MCF 10A (cell line): Measurements from ENCODE around the gene OPCML. TPM values are rescaled to one million over a fixed set of nuclear protein-coding genes. Genes with fewer than 3 reads are reported as not detected.

Experiments
- BruUV-seq: library from RNA; stranded (reverse); fragments of 400-500 nt; replicated peaks from 2 replicates; lab custom pipeline; 2021; lab: Mats Ljungman, UMichigan
- CTCF ChIA-PET: fragments of 300-600 bp; sonication (Branson Sonifier 250); formaldehyde crosslinking; extraction: SDS; loops from one replicate; lab custom pipeline; 2021; ENCODE audit warnings: antibody characterized with exemption, inconsistent platforms; lab: Yijun Ruan, JAX
- POLR2A ChIA-PET: fragments of 300-600, 350-650 bp; sonication (Branson Sonifier 250); formaldehyde crosslinking; extraction: SDS; loops from one replicate; lab custom pipeline; 2020; ENCODE audit warnings: antibody characterized with exemption, inconsistent platforms; lab: Yijun Ruan, JAX
- DNase-seq: peaks from one replicate; pipeline ENCODE4 v3.0.0-alpha.2; 2018; ENCODE audit not compliant: unreplicated experiment
- H3K27ac Mint-ChIP-seq: one replicate; pipeline ENCODE4 v1.8.0; 2022; ENCODE audit warnings: mild to moderate bottlenecking, low read depth, mixed read lengths; ENCODE audit not compliant: unreplicated experiment
- H3K27me3 Mint-ChIP-seq: one replicate; pipeline ENCODE4 v1.8.0; 2022; ENCODE audit warnings: mixed read lengths; ENCODE audit not compliant: insufficient read depth, unreplicated experiment
- H3K36me3 Mint-ChIP-seq: one replicate; pipeline ENCODE4 v1.8.0; 2022; ENCODE audit warnings: mild to moderate bottlenecking, moderate library complexity, mixed read lengths; ENCODE audit not compliant: insufficient read depth, unreplicated experiment
- H3K4me1 Mint-ChIP-seq: one replicate; pipeline ENCODE4 v1.8.0; 2022; ENCODE audit warnings: mixed read lengths; ENCODE audit not compliant: insufficient read depth, unreplicated experiment
- H3K4me3 Mint-ChIP-seq: one replicate; pipeline ENCODE4 v1.8.0; 2022; ENCODE audit warnings: mild to moderate bottlenecking, moderate library complexity, mixed read lengths; ENCODE audit not compliant: unreplicated experiment
- H3K9me3 Mint-ChIP-seq: one replicate; pipeline ENCODE4 v1.8.0; 2022; ENCODE audit warnings: mixed read lengths; ENCODE audit not compliant: unreplicated experiment
- intact Hi-C: fragments of 100-400 bp; cut with micrococcal nuclease; formaldehyde crosslinking; loops from 2 replicates; pipeline ENCODE4 v1.14.1; 2022
- total RNA-seq: library from RNA; stranded (reverse); gene quantifications from 2 replicates; pipeline ENCODE4 v1.2.3, GENCODE V29; 2022
- TF ChIP-seq, protein P1 (sequence below): fragments of 200-600 bp; IDR thresholded peaks from one replicate; pipeline ENCODE4 v1.8.0; 2022; ENCODE audit warnings: antibody characterized with exemption, mild to moderate bottlenecking; ENCODE audit not compliant: unreplicated experiment

OPCML gene
- total RNA-seq, 1 experiment from 2014 or later: not detected

DNA sequence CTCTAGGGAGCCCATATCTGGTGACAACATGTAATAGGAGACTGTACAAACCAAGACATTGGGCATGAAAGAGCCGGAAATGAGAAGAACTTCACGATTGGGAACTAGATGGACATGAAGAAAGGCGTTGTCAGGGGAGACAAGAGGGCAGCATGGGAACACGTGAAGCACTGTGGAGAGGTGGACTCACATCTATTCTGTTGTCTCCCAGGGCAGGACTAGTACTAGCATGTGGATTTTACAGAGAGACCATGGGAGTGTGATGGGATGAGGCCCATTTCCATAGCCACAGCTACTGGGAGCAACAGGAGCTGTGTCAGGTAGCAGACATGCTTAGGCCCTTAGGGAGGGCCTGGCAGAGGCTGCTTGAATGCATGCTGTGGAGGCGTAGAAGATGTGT, 333.9 kb downstream of the OPCML start:
- Mint-ChIP-seq H3K9me3 (peaks cover 27% of the 10 kb centered on the region), H3K4me1 (no peaks in the 10 kb centered on the region), H3K4me3 (no peak overlapping the region), H3K36me3 (no peaks in the 10 kb centered on the region), H3K27ac (no peak overlapping the region), H3K27me3 (no peaks in the 10 kb centered on the region)
- TF ChIP-seq, protein P1, sequence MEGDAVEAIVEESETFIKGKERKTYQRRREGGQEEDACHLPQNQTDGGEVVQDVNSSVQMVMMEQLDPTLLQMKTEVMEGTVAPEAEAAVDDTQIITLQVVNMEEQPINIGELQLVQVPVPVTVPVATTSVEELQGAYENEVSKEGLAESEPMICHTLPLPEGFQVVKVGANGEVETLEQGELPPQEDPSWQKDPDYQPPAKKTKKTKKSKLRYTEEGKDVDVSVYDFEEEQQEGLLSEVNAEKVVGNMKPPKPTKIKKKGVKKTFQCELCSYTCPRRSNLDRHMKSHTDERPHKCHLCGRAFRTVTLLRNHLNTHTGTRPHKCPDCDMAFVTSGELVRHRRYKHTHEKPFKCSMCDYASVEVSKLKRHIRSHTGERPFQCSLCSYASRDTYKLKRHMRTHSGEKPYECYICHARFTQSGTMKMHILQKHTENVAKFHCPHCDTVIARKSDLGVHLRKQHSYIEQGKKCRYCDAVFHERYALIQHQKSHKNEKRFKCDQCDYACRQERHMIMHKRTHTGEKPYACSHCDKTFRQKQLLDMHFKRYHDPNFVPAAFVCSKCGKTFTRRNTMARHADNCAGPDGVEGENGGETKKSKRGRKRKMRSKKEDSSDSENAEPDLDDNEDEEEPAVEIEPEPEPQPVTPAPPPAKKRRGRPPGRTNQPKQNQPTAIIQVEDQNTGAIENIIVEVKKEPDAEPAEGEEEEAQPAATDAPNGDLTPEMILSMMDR: no peak
- ChIA-PET CTCF (no interaction called here), POLR2A (interaction anchor here (0.6 kb wide), 1 partner anchor 431 kb away, joined by 3 read pairs; no protein-coding TSS in a partner anchor)
- intact Hi-C loops: no loop called here
- no peak for DNase-seq
- BruUV-seq: no TSS peak

DNA sequence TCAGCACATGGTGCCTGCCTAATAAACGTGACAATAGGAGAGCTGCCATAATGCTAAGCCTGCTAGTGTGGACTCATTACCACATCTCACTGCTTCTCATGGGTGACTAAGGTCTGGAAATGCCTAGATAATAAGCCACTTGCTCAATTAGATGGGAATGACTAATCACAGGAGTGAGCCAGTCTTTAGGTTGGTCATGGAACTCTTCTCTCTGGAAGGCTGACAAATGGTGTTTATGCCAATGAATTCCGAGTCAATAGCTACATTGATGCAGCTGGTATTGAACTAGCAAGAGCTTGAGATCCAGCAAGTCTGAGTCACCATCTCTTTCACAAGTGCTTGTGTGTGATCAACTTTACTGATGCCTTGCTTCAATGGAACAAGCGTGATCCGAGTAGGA, 334.9 kb downstream of the OPCML start:
- Mint-ChIP-seq H3K4me3 (no peak overlapping the region), H3K4me1 (no peaks in the 10 kb centered on the region), H3K27ac (no peak overlapping the region), H3K36me3 (no peaks in the 10 kb centered on the region), H3K27me3 (no peaks in the 10 kb centered on the region), H3K9me3 (peaks cover 22% of the 10 kb centered on the region)
- TF ChIP-seq, protein P1: no peak
- BruUV-seq: no TSS peak
- ChIA-PET CTCF (interaction anchor here (0.6 kb wide), 3 partner anchors 335 to 838 kb away, joined by 3 read pairs; no protein-coding TSS in a partner anchor), POLR2A (interaction anchor here (0.6 to 0.9 kb wide), 2 partner anchors 11 to 612 kb away, joined by 3 to 4 read pairs; no protein-coding TSS in a partner anchor)
- peak; percentile 1 for DNase-seq
- intact Hi-C loops: no loop called here

DNA sequence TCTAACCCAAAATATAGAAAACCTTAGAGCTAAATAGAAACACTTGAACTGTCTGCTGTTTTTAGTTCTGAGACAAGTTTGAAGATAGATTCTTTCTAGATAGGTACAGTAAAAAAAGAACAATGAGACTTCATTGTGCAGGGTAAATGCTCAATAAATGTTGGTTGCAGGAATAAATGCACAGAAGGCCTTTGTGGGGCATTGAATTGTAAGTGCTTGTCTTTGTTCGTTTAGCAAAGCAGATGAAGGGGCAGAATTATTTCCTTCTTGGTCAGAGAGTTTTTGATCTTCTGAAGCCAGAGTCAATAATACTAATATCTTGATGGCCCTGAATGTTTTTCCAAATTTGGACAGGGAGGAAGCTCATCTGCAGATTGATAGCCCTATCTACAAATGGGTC, 340.4 kb downstream of the OPCML start:
- H3K27ac Mint-ChIP-seq: no peak overlapping the region
- intact Hi-C loops: no loop called here
- no peaks in the 10 kb centered on the region for H3K36me3 Mint-ChIP-seq
- TF ChIP-seq, protein P1: no peak
- H3K4me3 Mint-ChIP-seq: no peak overlapping the region
- H3K9me3 Mint-ChIP-seq: peaks cover 14% of the 10 kb centered on the region
- H3K27me3 Mint-ChIP-seq: no peaks in the 10 kb centered on the region
- H3K4me1 Mint-ChIP-seq: no peaks in the 10 kb centered on the region
- POLR2A ChIA-PET: no interaction called here
- BruUV-seq: no TSS peak
- CTCF ChIA-PET: no interaction called here
- DNase-seq: no peak

DNA sequence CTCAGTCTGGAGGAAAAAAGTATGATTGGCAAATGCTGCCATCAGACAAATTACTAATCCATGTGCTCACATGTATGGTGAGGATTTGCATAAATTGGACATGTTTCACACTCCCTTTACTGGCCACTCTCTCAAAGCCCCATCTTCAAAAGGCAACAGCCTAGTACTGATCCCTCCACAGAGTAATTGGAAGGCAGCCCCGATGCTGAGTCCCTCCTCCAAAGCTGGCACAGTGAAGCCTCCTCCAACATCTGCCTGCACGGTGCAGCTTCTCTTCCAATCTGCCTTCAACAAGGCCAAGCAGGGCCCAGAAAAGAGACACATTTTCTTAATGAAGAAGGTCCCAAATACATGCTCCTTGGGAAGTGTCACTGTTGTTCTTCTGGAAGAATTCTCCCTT, 350.6 kb downstream of the OPCML start:
- Mint-ChIP-seq H3K27ac (no peak overlapping the region), H3K27me3 (no peaks in the 10 kb centered on the region), H3K9me3 (peaks cover 10% of the 10 kb centered on the region), H3K4me3 (no peak overlapping the region), H3K36me3 (no peaks in the 10 kb centered on the region), H3K4me1 (no peaks in the 10 kb centered on the region)
- intact Hi-C loops: no loop called here
- TF ChIP-seq, protein P1: no peak
- CTCF ChIA-PET: interaction anchor here (1.9 kb wide), 1 partner anchor 17 kb away, joined by 5 read pairs; no protein-coding TSS in a partner anchor
- POLR2A ChIA-PET: no interaction called here
- no TSS peak for BruUV-seq
- no peak for DNase-seq
